ELF-1 (cell line): ENCODE results near the gene SRBD1.
A peak's percentile ranks its signal among the peaks of the same experiment; 100 is the strongest.

Source experiments
- DNase-seq: peaks from one replicate; pipeline ENCODE4 v3.0.0-alpha.2; 2016; ENCODE audit warnings: low read depth, low spot score

Gene SRBD1, protein sequence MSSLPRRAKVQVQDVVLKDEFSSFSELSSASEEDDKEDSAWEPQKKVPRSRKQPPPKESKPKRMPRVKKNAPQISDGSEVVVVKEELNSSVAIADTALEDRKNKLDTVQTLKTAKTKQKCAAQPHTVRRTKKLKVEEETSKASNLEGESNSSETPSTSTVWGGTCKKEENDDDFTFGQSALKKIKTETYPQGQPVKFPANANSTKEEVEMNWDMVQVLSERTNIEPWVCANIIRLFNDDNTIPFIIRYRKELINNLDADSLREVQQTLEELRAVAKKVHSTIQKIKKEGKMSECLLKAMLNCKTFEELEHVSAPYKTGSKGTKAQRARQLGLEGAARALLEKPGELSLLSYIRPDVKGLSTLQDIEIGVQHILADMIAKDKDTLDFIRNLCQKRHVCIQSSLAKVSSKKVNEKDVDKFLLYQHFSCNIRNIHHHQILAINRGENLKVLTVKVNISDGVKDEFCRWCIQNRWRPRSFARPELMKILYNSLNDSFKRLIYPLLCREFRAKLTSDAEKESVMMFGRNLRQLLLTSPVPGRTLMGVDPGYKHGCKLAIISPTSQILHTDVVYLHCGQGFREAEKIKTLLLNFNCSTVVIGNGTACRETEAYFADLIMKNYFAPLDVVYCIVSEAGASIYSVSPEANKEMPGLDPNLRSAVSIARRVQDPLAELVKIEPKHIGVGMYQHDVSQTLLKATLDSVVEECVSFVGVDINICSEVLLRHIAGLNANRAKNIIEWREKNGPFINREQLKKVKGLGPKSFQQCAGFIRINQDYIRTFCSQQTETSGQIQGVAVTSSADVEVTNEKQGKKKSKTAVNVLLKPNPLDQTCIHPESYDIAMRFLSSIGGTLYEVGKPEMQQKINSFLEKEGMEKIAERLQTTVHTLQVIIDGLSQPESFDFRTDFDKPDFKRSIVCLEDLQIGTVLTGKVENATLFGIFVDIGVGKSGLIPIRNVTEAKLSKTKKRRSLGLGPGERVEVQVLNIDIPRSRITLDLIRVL

DNA sequence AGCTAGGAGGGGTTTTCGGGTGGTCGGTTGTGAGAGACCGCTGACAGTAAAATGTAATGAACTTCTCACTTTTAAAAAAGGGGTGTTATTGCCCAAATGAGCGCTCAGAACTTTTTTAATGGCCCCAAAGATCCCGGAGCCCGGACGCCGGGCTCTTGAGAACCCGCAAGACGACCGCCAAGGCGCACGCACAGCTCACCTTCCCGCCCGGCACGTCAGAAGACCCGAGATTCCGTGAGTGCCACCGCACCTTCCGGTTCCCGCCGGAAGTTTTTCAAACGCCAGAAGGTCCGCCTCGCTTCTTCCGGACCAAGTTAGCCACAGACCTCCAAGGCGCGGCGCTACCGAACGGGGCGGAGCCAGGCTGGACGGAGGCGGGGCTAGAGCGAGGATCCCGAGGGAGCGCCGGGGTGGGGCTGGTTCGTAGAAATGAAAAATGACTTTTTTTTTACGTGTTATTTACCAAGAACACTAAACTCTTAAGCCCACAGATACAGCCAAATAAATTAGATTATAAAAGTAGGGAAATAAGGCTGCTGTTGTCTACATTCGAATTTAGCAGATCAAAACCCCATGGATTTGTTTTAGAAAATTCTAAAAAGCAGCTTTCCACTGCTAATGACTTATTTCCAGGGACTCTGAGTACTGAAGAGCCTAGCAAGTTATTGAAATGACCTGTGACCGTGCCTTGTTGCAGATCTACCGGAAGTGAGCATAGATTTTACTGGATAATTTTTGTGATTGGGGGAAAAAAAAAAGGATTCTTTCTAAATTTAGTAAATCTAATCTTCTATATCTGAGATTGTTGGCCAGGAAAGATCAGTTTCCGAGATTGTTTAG is at the start of gene SRBD1:
TSS of gene SRBD1 (minus strand) at position 248 of the 840 bp plus-strand sequence. CDS start 5,826 bp downstream, outside the sequence.
- peak; percentile 97 for DNase-seq

DNA sequence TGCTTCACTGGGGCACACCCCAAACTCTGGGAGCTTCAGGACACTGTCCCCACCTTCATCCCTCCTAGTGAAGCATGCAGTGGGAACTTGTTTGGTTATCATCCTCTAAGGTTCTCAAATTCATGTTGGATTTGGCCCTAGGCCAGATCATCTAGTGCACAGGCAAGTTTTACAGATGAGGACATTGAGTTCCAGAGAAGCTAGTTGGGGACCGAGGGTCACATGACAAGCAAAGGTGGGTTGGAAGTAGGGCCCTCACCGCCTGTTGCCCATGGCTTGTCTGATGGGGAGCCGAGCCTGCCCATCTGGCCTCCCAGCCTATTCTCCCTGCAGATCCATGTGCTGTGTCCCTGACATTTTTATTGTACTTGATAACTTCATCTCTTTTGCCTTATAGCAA is 43.2 kb upstream of the SRBD1 start:
- no peak for DNase-seq

DNA sequence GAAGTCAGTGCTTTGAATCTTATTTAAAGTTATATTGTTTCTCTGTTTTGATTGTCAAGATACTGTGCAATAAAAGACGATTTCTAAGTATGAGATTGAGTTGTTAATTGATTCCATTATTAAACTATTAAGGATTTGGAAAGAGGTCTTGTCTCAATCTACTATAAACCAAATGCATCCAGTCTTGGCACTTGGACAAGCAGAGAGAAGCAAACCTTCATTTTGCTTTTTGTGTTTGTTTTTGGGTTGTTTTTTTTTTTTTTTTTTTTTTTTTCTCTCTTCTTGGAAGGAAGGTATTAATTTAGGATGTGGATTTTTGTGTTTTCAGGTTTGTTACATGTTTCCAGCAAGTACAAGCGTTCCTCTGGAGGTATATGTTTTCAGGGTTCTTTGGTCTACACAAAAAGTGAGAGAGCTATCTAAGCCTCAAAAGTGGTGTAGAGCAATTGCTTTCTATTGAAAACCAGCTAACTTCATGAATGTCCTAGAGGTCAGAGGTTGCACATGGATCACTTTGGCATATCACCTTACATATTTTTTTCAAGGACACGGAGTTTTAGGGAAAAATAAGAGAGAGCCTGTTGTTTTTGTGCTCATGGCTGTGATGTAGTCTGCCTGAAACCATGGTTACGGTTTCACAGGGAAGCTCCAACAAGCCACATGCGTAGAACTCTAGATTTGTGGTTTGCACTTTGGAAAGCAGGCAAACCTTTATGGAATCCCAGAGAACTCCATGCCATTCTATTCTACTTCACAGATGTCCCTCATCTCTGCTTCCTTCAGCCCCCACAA is 42.3 kb upstream of the SRBD1 start:
- DNase-seq = no peak

DNA sequence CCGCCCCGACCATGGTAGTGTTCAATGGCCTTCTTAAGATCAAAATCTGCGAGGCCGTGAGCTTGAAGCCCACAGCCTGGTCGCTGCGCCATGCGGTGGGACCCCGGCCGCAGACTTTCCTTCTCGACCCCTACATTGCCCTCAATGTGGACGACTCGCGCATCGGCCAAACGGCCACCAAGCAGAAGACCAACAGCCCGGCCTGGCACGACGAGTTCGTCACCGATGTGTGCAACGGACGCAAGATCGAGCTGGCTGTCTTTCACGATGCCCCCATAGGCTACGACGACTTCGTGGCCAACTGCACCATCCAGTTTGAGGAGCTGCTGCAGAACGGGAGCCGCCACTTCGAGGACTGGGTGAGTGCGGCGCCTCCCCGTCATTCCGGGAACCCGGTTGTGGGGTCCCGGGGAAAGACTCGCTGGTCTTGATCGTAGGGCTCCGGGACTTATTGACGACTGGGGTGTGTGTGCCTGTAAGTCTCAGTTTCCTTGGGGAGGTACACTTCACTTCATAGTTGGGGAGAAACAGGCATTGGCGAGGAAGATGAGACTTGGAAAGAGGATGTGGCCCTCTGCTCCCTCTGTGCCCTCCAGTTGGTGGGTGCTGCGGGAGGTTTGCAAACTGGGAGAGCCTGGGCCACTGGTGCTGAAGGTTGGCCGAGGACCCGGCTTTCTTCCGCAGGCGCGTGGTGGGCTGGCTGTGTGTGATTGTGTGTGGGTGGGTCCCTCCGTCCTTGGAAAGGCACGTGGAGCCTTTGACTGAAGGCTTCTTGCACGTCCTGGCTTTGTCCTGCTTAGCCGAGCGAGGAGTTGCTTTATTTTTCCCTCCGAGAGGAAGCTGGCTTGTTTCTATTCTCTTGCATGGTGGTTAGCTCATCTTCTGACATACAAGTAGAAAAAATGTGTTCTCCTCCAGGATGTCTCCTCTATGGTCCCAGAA is 41.3 kb upstream of the SRBD1 start:
- peak; percentile 32 for DNase-seq

DNA sequence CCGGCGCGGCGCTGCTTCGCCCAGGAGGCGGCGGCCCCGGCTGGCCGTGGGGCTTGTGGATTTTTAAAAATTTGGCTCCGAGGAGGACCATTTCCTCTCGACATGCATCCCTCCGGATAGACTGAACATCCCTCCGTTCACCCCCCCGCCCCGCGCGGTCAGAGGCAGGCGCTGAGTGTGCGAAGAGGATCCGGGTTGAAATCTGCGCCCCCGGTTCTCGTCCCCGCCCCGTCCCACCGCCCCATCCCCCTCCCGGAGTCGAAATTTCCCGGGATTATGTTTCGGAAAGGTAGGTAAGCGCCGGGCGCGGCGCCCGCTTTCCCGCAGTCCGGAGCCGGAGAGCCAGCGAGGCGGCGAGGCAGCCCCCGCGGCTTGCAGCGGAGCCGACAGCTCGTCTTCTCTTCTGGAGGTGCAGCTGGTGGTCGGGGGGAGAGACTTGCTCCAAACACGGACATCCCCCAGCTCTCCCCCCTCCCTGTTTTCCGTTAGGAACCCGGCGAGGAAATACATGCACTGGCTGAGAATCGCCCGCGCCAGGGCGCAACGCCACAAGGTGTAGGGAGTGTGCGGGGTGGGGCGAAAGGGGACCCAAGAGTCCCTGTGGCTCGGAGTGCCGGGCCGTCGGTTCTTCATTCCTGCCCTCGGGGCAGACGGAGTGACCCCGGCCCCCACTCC is 40.5 kb upstream of the SRBD1 start, which contains the start of gene PRKCE:
TSS of gene PRKCE (plus strand) at position 261 of the 675 bp plus-strand sequence.
- DNase-seq = peak; percentile 28

DNA sequence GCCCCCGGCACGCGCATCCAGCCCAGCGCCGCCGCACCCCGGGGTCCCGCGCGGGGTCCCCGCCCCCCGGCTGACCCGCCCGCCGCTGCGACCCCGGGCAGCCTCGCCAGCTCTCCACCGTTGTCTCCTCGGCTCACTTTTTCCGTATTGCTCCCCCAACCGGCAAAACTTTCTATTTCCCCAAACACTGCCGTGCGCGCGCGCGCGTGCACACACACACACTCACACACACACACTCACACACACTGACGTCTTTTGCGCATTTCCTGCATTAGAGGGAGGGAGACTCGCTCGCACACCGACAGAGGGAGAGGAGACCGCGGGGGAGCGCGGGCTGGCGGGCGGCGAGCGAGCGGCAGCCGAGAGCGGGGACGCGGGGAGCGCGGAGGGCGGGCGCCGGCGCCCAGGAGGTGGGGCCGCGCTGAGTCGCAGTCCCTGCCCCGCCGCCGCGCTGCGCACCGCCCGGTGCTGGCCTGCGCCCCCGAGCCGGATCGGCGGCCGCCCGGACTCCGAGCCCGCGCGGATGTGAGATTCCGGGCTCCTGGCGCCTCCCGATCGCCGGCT is 39.9 kb upstream of the SRBD1 start:
- peak; percentile 85 for DNase-seq

DNA sequence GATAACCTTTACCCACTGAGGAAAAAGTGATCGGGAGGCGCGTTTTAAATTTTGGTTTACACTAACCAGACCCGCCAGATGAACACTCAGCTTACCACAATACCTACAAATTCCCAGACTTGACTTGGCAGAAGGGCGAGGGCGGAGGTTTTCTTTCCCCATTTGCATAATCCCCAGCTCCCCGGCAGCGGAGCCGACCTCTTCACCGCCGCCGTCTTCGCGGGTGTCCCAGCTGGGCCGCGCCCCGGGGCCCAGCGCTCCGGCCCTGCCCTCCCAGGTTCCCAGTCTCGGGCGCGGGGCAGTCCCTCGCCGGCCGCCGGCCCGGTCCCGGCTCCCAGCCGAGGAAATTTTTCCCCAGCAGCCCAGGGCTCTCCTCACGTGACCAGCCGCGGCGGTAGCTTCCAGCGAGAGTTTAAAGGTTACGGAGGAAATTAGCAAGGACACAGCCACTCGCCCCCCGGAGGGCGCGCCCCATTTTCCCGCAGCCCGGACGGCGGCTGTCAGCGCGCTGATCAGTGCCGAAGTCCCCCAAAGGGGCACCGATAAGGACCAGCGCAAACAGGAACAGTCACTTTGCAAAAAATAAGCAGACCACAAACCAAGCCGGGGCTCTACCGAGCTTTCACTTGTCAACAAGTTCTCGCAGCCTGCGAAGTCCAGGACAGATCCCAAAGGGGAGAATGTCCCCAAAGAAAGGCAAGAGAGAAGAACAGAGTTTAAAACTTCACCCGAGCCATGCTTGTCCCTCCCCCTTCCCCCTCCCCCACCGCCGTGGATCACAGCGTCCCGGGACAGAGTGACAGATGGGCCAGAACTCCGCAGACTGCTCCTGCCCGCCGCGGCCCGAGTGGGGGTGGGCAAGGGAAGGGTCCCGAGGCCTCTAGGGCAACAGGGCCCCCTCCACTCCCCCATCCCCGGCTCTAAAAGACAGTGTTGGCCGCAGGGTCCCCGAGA is 39.1 kb upstream of the SRBD1 start:
- peak; percentile 79 for DNase-seq

DNA sequence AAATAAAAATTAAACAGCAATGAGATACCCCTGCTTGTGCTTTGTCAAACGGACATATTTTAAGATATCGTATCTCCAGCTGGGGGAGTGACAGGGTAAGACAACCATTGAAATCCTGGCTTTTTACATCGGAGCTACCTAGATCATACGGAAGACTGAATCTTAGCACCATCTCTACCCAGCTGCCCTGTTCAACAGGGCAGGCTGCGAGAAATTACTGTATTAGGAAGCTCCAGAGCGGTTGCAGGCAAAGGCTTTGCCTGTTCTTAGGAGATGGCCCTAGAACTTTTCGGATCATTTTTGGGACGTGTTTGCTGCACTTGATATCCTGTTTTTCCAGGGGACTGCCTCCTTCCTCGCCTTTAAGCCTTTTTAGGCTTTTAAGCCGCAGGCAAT is 38.4 kb upstream of the SRBD1 start:
- no peak for DNase-seq

DNA sequence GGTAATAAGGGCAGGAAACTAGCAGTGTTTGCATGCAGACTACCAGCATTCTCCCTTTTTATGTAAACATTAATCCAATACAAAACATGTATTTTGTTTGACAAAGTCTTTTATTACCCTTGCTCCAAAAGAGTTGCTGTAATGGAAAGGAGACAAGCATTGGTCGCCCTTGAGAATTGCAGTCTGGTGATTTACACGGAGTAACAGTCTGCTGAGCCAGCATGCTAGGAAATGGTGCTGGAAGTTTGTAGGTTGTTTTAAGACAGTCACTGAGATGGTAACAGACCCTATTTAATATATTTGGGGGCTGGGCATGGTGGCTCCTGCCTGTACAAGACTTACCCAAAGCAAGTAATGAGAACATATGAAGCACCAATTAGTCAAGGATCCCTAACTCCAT is 37.6 kb upstream of the SRBD1 start:
- DNase-seq = no peak

DNA sequence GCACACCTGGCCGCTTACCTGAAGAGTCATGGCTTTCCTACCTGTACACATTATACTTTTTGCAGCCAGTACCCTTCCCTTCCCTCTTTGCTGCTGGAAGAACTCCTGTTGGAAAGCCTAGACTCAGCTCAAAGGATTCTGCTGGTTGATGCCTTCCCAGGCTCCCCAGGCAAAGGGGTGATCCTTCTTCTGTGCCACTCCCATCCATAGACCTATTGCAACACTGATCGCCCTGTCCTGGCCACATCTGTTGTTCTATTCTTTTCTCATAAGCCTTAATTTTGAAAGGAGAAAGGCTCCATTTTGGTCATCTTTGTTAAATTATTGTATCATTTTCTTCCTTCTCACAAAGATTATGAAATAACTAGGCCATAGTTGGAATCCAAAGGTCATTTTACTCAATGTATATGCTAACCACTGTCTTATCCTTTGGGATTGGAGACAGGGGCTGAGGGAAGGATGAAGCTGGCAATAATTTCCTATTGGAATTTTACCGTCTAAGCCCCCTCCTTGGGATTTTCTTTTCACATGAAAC is 37.0 kb upstream of the SRBD1 start:
- no peak for DNase-seq

DNA sequence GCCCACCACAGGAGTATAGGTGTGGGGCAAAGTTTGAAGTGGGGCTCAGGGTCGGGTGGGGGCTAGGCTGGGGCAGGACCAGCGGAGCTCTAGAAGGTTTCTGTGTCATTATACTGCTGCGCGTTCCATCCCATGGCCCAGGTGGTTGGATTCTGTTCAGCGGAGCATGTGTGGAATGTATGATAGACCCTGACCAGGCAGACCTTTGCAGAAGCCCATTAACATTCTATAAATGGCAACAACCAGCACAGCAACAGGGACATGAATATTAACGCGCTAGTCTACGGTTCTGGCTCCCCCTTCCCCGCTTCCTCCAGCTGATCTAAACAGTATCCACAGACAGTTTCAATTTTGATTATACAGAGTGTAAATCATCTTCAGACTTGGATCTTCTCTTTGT is 36.3 kb upstream of the SRBD1 start:
- DNase-seq = no peak

DNA sequence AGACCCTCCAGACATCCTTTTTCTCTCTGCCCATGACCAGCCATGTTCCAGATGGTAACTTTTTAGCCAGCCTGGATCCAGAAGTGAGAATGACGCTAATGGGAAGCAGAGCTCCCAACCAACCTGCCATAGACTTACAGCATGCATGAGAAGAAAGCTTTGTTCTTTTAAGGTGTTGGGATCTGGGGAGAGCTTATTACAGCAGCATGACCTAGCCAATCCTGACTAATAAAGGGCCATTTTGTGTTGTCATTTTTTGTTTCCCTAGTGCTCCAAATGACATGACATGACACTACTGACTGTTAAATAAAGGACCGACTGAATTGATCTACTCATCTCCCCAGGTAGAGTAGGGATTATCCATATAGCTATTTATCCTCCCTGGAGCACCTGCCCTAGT is 35.2 kb upstream of the SRBD1 start:
- no peak for DNase-seq

DNA sequence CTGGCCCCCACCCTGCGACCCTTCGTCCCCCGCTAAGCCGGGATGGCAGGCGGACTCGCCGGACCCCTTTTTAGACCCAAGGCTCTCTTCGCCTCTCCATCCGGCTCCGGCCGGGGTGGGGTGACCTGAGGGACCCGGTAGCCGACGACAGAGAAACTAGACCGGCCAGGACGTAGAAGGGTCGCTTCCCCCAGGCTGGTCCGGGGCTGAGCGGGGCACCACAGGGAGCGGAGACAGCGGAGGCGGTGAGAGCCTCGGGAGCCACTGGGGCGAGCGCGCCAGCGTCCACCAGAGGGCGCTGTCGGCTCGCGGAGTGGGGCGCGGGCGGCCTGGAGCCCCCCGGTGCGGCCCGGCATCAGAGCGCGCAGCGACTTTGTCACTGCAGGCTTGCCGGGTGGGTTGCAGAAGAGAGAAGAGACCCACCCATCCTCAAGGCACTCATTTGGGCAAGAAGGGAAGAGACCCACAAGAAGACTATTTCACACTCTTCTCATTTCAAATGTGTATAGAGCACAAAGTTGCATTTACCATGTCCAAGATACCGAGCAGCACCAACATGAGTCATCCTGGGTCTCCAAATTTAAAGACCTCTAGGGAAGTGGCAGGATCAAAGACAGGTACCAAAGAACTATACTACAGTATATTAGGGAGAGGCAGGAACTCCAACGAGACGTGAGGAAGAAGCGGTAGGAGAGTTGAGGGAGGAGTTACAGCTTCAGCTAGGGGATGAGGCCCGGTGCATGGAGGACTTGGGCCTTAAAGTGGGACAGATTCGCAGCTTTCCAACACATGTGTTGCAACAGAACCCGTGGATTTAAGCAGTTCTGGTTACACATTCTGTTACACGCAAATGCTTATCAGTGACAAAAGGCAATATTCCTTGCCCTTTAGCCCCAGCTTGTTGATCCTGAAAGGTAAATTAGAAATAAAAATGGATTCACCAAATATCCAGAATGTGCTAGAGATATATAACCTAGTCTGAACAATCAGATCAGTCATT is 32.8 kb upstream of the SRBD1 start:
- peak; percentile 86 for DNase-seq

DNA sequence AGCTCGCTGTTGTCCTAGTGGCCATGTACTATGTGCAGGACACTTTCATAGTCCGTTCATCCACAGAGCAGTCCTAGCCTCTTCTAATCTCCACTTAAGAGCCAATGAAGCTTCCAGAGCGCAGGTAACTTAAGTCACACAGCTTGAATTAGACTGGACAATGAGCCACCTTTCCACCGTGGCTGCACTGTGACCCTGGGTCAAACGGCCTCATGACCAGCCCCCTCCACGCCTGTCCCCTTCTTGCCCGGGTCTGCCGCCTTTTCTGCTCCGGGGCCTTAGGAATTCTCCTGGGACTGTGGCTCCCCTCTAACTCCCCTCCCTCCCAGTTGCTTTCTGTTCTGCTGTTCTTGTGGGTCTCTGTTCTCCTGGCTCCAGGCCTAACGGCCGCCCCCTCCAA is 32.0 kb upstream of the SRBD1 start:
- peak; percentile 34 for DNase-seq

DNA sequence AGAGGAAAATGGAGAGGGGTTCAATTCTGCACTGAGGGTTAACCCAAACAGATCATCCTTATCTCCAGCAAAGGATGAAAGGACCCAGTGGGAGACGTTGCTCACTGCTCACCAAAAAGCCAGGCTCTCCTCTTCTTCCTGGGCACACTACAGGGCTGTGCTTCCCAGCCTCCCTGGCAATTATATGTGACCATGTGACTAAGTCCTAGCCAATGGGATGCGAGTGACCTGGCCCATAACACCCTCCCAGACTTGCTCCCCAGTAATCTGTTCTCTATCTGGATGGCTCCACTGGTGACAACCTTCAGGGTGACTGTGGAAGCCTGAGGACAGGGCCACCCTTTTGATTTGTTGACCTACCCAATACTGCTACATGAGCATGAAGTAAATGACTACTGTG is 29.5 kb upstream of the SRBD1 start:
- DNase-seq = no peak

DNA sequence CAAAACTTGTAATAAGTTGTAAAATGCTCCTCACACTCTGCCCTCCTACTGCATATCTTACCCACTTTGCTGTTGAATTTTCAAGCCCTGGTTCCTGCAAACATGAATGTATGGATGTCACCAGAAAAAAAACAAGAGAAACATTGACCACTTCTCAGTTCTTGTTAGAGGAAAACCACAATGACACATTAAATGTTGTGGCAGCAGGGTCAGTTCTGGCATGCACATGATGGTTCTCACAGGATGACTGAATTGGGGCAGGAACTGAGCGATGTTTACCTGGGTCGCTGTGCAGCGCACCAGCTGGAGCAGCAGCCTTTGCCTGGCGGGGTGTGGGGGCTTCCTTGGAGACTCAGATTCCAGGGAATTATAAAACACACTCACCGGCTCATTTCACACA is 26.4 kb upstream of the SRBD1 start:
- no peak for DNase-seq
